IPS-15b (cell line): Measurements from ENCODE around the gene SERPIND1.

Experiments
- H3K27me3 ChIP-seq: one replicate; pipeline ENCODE4 v1.6.1; 2013; ENCODE audit warnings: low read length; ENCODE audit not compliant: control insufficient read depth, insufficient read depth
- H3K36me3 ChIP-seq: one replicate; pipeline ENCODE4 v1.6.1; 2013; ENCODE audit warnings: low read length; ENCODE audit not compliant: control insufficient read depth, insufficient read depth
- H3K4me1 ChIP-seq: one replicate; pipeline ENCODE4 v1.6.1; 2013; ENCODE audit warnings: mild to moderate bottlenecking, low read length; ENCODE audit not compliant: control insufficient read depth, insufficient read depth
- H3K4me3 ChIP-seq: one replicate; pipeline ENCODE4 v1.5.1; 2013; ENCODE audit warnings: low read depth, low read length
- H3K9ac ChIP-seq: one replicate; pipeline ENCODE4 v1.6.1; 2013; ENCODE audit warnings: low read depth, mild to moderate bottlenecking, low read length
- H3K9me3 ChIP-seq: one replicate; pipeline ENCODE4 v1.6.1; 2013; ENCODE audit warnings: mild to moderate bottlenecking, low read length; ENCODE audit not compliant: control insufficient read depth, insufficient read depth

The SERPIND1 gene

DNA sequence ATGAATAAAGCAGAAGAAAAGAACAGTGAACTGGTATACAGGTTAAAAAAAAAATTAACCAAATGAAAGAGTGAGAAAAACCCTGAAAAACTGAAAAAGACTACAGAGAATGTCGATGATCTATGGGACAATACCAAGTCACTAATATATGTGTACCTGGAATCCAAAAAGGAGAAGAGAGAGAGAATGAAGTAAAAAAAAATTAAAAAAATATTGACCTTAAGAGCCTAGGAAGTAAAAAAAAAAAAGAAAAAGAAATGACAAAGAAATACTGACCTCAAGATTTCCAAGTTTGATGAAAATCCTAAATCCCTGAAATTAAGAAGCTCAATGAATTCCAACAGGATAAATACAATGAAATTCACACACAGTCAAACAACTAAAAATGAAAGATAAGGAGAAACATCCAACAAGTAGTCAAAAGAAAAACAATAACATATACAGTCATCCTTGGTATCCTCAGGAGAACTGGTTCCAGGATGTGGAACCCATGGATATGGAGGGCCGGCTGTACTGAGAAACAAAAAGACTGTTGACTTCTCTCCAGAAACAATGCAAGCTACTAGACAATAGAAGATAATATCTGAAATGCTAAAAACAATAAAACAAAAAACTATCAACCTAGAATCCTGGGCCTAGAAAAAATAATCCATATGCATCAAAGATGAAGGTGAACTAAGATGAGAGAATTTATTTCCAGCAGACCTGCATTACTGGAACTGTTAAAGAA is 33.5 kb upstream of the SERPIND1 start:
- Histone ChIP-seq H3K4me3 (no peak overlapping the region), H3K9me3 (no peaks in the 10 kb centered on the region), H3K4me1 (no peaks in the 10 kb centered on the region), H3K27me3 (no peaks in the 10 kb centered on the region), H3K9ac (no peak overlapping the region), H3K36me3 (peaks cover 2% of the 10 kb centered on the region)

- H3K9me3 ChIP-seq = no peaks in the 10 kb centered on the region
- peaks cover 2% of the 10 kb centered on the region for H3K36me3 ChIP-seq
- no peaks in the 10 kb centered on the region for H3K4me1 ChIP-seq
- H3K27me3 ChIP-seq = no peaks in the 10 kb centered on the region
- H3K4me3 ChIP-seq = no peak overlapping the region
- no peak overlapping the region for H3K9ac ChIP-seq
Observed at GRCh38 chr22:20741008-20741633, 32.8 kb upstream of the SERPIND1 start.

- H3K4me1 ChIP-seq = no peaks in the 10 kb centered on the region
- H3K27me3 ChIP-seq = no peaks in the 10 kb centered on the region
Observed at GRCh38 chr22:20741634-20742581, 32.0 kb upstream of the SERPIND1 start.

DNA sequence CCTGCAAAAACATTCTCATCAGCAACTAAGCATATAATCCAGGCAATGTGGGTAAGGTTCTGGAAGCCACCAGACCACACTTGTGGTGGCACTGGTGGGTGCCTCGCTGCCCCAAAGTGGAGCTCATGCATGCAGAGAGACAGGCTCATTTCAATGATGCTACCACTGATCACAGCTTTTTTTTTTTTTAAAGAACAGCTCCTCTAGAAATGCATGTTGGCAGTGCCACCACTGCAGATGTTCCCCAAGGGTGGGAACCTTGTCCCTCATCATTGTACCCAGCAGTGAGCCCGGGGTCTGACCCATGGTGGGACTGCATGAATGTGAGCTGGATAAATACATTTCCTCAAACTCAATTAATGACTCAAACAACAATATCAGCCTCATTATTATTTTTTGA is 31.1 kb upstream of the SERPIND1 start:
- Histone ChIP-seq H3K9ac (no peak overlapping the region), H3K9me3 (no peaks in the 10 kb centered on the region), H3K4me1 (no peaks in the 10 kb centered on the region), H3K27me3 (no peaks in the 10 kb centered on the region), H3K36me3 (peaks cover 8% of the 10 kb centered on the region), H3K4me3 (no peak overlapping the region)

More at GRCh38 chr22:20741634-20742581, 32.0 kb upstream of the SERPIND1 start:
- Histone ChIP-seq H3K9ac (no peak overlapping the region), H3K36me3 (peaks cover 8% of the 10 kb centered on the region), H3K4me3 (no peak overlapping the region), H3K9me3 (no peaks in the 10 kb centered on the region)

DNA sequence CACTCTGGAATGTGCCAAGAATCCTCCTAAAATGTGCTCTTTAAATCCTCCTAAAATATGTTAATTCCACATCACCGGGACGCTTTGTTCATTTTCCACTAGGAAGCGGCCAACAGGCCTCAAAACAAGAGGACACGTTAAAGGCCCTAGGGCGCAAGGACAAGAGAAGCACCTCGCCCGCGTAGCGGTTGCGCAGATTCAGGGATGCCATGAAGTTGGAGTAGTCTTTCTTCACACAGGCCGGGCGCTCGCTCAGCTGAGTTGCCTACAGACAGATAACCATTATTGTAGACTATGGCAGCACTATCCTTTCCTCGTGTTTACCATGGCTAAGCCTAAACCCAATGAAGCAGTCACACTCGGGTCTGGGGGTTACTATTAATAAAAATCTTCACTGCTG is 29.5 kb upstream of the SERPIND1 start:
- H3K27me3 ChIP-seq = no peaks in the 10 kb centered on the region
- peaks cover 8% of the 10 kb centered on the region for H3K36me3 ChIP-seq
- no peaks in the 10 kb centered on the region for H3K9me3 ChIP-seq
- H3K4me3 ChIP-seq = no peak overlapping the region
- no peaks in the 10 kb centered on the region for H3K4me1 ChIP-seq
- H3K9ac ChIP-seq = no peak overlapping the region

DNA sequence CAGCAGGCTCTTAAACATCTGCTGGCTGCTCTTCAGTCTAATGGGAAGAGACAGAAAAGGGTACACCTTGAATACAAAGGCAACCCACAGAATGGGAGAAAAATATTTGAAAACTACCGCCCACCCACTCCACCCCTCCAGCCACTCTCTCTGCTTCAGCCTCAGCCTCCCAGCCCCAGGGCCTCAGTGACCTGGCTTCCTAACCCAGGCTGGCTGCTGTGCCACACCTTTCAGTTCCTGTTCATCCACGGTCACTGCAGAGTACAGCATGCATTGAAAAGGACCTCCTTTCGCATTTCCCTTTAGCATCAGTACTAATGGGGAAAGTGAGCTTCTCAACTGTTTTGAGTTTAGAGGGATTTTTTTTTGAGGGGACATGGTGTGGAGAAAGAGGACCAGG is 28.8 kb upstream of the SERPIND1 start:
- Histone ChIP-seq H3K27me3 (no peaks in the 10 kb centered on the region), H3K4me3 (no peak overlapping the region), H3K4me1 (no peaks in the 10 kb centered on the region), H3K9ac (no peak overlapping the region), H3K9me3 (no peaks in the 10 kb centered on the region), H3K36me3 (peaks cover 8% of the 10 kb centered on the region)

DNA sequence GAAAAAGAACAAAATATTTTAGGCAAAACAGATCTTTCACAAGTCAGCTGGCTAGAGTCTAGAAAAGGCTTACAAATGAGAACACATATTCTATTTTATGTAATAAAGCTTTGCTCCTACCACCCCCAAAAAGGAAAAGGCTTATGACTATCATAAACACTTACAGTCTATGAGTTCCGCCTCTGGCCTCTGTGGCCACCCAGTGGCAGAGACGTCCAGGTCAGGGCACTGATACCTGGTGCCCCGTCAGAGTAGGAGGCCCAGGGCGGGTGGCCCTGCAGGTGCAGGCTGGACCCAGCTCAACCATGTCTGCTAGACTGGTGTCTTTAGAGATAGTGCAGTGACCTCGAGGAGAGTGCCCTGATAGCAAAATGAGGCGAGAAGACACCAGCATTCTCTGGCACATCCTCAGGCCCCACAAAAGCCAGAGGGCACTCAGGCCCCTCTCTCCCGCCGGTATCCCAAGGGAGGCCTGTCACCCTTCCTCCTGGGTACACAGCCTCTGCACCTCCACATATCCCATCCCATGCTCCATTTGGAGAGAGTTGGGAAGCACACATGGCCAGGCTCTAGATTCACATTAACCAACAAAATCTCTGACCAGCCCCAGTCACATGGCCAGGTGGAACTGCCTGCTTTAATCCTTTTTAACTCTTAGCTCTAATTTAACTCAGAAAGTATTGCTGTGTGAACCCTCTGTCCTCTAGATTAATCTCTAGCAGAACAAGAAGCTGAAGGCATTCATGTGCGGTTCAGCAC is 27.3 kb upstream of the SERPIND1 start:
- Histone ChIP-seq H3K4me3 (no peak overlapping the region), H3K9me3 (no peaks in the 10 kb centered on the region), H3K9ac (no peak overlapping the region), H3K27me3 (no peaks in the 10 kb centered on the region), H3K36me3 (peaks cover 8% of the 10 kb centered on the region), H3K4me1 (no peaks in the 10 kb centered on the region)

DNA sequence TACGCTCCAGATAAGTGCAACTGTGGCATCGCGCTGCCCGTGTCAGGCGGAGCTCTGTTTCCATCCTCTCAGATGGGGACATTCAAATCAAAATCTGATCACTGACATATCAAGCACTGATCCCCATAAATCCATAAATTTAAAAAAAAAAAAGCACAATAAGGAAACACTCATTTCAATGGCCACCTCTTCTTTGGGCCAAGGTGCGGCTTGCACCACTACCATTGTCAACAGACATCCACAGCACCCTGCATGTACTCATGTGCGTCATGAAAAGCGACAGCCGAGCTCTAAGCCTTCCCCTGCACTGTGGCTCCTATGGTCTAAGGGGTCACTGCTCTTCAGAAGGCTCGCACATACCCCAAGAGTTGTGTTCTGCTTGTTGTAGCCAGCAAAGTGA is 26.7 kb upstream of the SERPIND1 start:
- Histone ChIP-seq H3K9ac (no peak overlapping the region), H3K27me3 (no peaks in the 10 kb centered on the region), H3K36me3 (peaks cover 11% of the 10 kb centered on the region), H3K4me3 (no peak overlapping the region), H3K9me3 (no peaks in the 10 kb centered on the region), H3K4me1 (no peaks in the 10 kb centered on the region)

DNA sequence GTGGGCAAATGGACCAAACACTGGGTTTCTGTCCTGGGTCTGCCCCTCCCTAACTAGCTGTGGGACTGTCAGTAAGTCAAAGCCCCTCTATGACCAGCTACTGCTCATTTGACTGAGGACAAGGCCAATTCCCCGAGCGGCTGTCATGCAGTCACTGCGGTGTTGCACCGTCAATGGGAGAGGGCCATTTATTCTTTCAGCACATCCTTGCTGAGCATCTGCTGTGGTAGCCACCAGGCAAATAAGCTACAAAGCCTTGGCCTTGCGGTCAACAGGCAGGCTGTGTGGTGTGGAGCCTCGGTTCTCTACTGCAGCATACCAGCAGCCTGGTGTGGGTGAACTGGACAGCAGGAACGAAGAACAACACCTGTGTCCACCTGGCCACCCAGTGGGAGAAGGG is 25.8 kb upstream of the SERPIND1 start:
- no peaks in the 10 kb centered on the region for H3K4me1 ChIP-seq
- H3K27me3 ChIP-seq = no peaks in the 10 kb centered on the region
- peaks cover 13% of the 10 kb centered on the region for H3K36me3 ChIP-seq
- no peak overlapping the region for H3K4me3 ChIP-seq
- no peak overlapping the region for H3K9ac ChIP-seq
- no peaks in the 10 kb centered on the region for H3K9me3 ChIP-seq

DNA sequence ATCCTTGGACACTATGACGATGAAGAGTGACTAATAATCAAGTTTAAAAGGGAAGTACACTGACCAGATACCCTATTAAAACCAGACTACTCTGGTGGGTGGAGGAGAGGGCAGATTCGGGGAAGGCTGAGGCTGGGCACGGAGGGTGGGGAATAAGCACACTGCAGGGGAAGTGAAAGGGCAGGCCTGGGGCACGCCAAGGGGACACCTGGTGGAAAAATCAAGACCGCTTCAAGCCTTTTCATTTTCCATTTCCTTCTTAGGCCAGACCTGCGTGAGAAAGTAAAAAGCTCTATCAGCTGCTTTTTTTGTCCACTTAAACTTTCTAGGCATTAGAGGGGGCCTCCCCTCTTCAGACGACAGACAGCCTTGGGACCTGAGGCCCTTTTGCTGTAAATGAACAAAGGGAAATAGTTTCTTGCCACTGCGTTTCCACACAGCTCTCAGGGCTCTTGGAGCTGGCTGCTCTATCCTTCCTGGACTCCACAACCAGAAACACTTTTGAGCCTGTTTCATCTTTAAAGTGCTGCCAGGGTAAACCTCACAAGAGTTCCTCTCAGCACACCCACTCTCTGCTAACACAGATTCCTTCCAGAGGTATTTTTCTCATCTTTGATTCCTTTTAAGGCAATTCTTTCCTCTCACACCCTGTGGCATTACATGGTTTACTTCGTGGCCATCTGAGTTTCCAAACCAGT is 25.0 kb upstream of the SERPIND1 start:
- Histone ChIP-seq H3K27me3 (no peaks in the 10 kb centered on the region), H3K9ac (no peak overlapping the region), H3K9me3 (no peaks in the 10 kb centered on the region), H3K4me1 (no peaks in the 10 kb centered on the region), H3K4me3 (no peak overlapping the region), H3K36me3 (peaks cover 13% of the 10 kb centered on the region)

DNA sequence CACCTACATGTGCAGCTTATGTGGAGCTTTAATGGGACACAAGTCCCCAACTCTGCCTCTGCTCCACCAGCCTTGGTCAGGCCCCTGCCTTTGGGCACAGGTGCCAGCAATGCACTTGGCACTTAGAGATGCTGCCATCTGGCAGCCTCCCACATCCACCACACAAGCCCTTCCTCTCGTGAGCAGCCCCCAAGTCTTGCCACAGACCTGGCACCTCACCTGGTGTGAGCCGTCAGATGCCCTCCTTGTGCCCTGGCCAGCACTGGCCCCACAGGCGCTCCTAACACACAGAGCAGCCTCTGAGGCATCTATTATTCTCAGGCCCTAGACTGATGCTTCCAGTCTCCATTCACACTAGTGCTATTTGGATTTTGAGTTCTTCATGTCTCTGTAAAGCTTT is 24.5 kb upstream of the SERPIND1 start:
- no peak overlapping the region for H3K4me3 ChIP-seq
- H3K4me1 ChIP-seq = no peaks in the 10 kb centered on the region
- H3K9ac ChIP-seq = no peak overlapping the region
- no peaks in the 10 kb centered on the region for H3K9me3 ChIP-seq
- H3K36me3 ChIP-seq = peaks cover 13% of the 10 kb centered on the region
- H3K27me3 ChIP-seq = no peaks in the 10 kb centered on the region
